GM19467 (cell line): Measurements from ENCODE around the gene ANKEF1.

Experiments used
- ATAC-seq: cut with Tn5 transposase; IDR thresholded peaks from one replicate; pipeline ENCODE4 v1.9.1; 2021; ENCODE audit warnings: mild to moderate bottlenecking, moderate library complexity; ENCODE audit not compliant: unreplicated experiment

ANKEF1 gene

DNA sequence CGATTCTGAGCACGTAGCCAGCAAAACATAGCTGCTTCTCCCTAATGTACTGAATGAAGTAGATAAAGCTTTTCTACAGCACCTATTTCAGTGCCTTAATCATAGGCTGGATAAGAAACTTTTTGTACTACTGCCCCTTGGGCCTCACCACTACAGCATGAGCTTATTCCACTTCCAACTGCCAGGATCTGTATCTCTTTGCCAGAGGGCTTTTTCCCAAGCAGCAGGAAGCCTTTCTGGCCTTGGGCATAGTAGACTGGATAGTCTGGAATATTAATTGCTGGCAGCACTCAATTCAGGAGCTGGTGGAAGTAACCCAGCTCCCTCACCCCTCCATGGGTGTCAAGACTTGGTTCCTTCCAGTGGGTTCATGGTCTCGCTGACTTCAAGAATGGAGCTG is 43.6 kb downstream of the ANKEF1 start:
- ATAC-seq: no peak

GRCh38 chr20:10079964-10080363 is 45.2 kb downstream of the ANKEF1 start:
- no peak for ATAC-seq

DNA sequence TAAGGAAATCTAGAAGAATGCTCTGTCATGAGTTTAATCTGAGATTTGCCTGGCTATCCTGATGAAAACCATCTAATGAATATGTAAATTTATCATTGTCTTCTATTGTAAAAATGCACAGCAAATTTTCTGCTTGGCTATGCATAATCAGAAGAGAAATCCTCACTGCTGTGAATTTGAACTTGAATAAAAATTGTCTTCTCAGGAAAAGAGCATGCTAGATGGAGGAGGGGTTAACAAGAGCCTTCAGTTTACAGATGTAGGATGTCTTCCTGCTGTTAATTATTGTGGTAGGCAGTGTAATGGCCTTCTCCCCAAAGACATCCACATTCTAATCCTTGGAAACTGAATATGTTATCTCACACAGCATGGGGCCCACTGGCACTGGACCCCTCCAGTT is 45.8 kb downstream of the ANKEF1 start:
- ATAC-seq: no peak

DNA sequence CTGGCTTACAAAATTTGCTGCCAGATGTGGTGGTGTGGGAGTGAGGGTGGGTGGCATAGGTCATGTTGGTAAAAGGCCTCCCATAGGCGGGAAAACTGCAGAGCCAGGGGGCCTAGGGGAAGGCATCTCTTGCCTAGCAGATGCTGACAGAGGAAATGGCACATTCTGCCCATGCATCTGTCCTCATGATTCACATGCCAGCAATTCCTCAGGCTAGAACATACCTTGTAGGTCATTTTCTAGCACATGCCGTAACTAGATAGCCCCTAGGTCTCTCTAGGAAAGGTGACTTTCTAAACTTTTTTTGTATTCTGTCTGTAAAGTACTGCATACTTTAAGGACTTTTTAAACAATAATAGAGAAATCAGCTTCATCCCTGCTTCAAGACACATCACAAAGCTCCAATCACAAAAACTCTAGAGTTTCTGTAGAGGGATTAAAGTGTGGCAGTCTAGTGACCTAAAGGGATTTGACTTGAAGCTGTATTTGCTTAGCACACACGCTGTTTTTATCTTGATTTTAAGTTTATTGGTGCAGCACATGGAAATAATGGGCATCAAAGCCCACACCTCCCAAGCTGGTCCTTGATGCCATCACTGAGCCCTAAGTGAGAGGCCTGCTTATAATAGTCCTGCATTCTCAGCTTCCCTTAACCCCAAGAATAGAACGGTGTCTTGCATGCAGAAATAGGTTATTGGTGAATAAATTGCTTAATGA is 55.2 kb downstream of the ANKEF1 start:
- no peak for ATAC-seq

DNA sequence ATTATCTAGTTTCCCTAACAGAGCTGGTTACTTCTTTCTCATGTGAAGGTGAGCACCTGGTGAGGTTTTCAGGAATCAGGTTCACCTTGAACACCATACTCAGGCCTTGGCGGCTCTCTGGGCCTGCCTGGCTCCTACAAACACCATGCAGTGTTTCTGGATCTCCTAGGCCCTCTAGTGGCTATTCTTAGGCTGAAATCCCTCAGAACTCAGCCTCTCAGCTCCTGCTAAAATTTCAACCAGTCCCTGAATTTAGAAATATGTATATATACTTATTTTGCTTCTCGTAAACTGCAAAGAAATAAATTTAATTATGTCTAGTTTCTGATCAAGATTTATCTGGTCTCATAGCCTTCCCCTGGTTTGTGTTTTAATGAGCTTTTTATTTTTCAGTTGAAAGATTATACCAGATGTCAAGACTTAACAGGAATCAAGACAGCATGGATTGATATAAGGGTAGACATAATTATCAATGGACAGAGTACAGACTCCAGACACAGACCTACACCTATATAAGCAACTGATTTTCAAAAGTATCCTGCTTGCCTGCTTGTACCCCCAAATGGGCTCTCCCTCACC is 55.9 kb downstream of the ANKEF1 start:
- no peak for ATAC-seq

- no peak for ATAC-seq
Measured at GRCh38 chr20:10093087-10093591, 58.4 kb downstream of the ANKEF1 start.

DNA sequence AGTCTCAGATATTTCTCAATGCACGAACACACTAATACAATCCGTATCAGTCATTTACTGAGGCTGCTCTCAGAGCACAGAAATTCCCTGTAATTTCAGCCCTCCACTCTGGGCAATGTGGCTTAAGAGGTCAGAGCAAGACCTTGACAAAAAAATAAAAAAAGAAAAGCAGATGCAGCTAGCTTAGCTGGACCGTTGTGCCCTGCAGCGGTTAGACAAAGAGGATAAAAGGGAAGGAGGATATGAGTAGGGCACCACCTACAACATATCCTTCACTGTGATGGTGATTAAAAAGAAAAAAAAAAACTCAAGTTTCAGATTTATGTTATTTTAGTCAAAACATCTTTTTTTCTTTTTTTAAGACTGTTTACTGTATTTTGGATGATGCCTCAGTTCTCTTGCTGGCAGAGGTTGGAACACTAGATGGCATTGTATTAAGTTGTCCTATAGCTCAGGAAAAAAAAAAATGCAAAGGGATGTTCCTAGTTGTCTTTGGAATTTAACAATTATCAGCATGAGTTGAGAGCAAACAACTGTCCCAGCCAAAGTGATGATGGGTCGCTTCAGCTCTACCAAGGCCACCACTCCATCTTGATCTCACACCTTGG is 59.9 kb downstream of the ANKEF1 start:
- no peak for ATAC-seq

DNA sequence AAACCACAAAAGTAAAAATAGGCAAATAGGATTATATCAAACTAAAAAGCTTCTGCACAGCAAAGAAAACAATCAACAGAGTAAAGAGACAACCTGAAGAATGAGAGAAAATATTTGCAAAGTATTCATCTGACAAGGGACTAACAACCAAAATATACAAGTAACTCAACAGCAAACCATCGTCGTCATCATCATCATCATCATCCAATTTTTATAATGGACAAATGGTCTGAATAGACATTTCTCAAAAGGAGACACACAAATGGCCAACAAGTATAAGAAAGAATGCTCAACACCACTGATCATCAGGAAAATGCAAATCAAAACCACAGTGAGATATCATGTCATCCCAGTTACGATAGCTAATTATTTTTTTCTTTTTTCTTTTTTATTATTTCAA is 62.0 kb downstream of the ANKEF1 start:
- no peak for ATAC-seq

DNA sequence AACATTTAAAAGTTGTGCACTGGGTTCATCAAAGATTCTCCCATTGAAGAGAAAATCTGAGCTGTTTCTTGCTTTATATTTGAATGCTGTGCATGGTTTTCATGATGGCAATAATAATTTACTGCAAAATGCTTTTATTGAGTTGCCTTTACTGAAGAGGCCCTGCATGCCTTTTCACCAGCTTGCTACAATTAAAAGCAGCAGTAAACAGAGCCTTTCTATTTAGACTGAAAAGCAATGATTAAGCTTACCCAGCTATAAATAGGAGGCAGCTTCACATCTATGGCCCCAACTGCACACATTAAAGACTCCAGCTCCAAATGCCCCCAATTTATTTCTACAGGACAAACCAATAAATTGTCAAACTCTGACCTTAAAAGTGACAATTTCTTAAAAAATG is 70.3 kb downstream of the ANKEF1 start:
- ATAC-seq: no peak
